Stimulated activated CD4-positive, alpha-beta T cell treated with anti-CD3 and anti-CD28 coated beads, Interleukin-1b, Interleukin-23, amount 100 ng/mL, for 24 hours (primary cell): ENCODE data around the gene FAM177B.

Experiments
- DNase-seq, 4 experiments: peaks; one replicate each; pipeline ENCODE4 v3.0.0-alpha.2; 2020; ENCODE audit warnings: low read depth in 4 of 4, low spot score in 1 of 4

The FAM177B gene

GRCh38 chr1:222784916-222785315, 47.9 kb downstream of the FAM177B start:
- DNase-seq, result no peak

- DNase-seq, result no peak
Observed at GRCh38 chr1:222785529-222785928, 48.5 kb downstream of the FAM177B start.

GRCh38 chr1:222786121-222786520, 49.1 kb downstream of the FAM177B start:
- DNase-seq, result no peak

- no peak for DNase-seq
Observed at GRCh38 chr1:222787729-222788128, 50.7 kb downstream of the FAM177B start.

GRCh38 chr1:222788402-222789156, 51.6 kb downstream of the FAM177B start:
- no peak for DNase-seq

- no peak for DNase-seq
Observed at GRCh38 chr1:222790115-222790514, 53.1 kb downstream of the FAM177B start.

- DNase-seq, result no peak
Observed at GRCh38 chr1:222790520-222790919, 53.5 kb downstream of the FAM177B start.

GRCh38 chr1:222791006-222791710, 54.2 kb downstream of the FAM177B start:
- no peak for DNase-seq

- no peak for DNase-seq
Observed at GRCh38 chr1:222792744-222793143, 55.7 kb downstream of the FAM177B start.

GRCh38 chr1:222794656-222795474, 57.9 kb downstream of the FAM177B start:
- DNase-seq, result no peak

- DNase-seq, result no peak
Observed at GRCh38 chr1:222798116-222798515, 61.1 kb downstream of the FAM177B start.

GRCh38 chr1:222798975-222799374, 62.0 kb downstream of the FAM177B start:
- DNase-seq, result no peak
